Fibroblast of the aortic adventitia (primary cell): ENCODE data around the gene CEP72. TPM values are rescaled to one million over a fixed set of nuclear protein-coding genes. Genes with fewer than 3 reads are reported as not detected.
A peak's percentile ranks its signal among the peaks of the same experiment; 100 is the strongest.
"Not testable (repeated sequence)": the region's sequence is repeated elsewhere in the genome, so short reads cannot be mapped to it uniquely, and the experiment has no call there.

ENCODE experiments used
- DNase-seq: peaks from one replicate; pipeline ENCODE4 v3.0.0-alpha.2; 2010; ENCODE audit warnings: low read depth
- H3K4me3 ChIP-seq: 2 replicates; pipeline ENCODE4 v1.5.1; 2011; ENCODE audit warnings: low read depth, mild to moderate bottlenecking, control low read depth, low read length, moderate library complexity
- total RNA-seq: library from RNA; depleted of rRNA; stranded (reverse); fragments of >200 nt; gene quantifications from 2 replicates; pipeline ENCODE4 v1.2.3, GENCODE V29; 2012; ENCODE audit warnings: low replicate concordance
- TF ChIP-seq, protein P1 (sequence below): IDR thresholded peaks from 2 replicates; pipeline ENCODE4 v1.5.1; 2011; ENCODE audit warnings: mild to moderate bottlenecking, low read length, control low read depth, inconsistent platforms; ENCODE audit not compliant: insufficient read depth

Gene CEP72
- total RNA-seq, 1 donor: 3.5 TPM

- TF ChIP-seq, protein P1, sequence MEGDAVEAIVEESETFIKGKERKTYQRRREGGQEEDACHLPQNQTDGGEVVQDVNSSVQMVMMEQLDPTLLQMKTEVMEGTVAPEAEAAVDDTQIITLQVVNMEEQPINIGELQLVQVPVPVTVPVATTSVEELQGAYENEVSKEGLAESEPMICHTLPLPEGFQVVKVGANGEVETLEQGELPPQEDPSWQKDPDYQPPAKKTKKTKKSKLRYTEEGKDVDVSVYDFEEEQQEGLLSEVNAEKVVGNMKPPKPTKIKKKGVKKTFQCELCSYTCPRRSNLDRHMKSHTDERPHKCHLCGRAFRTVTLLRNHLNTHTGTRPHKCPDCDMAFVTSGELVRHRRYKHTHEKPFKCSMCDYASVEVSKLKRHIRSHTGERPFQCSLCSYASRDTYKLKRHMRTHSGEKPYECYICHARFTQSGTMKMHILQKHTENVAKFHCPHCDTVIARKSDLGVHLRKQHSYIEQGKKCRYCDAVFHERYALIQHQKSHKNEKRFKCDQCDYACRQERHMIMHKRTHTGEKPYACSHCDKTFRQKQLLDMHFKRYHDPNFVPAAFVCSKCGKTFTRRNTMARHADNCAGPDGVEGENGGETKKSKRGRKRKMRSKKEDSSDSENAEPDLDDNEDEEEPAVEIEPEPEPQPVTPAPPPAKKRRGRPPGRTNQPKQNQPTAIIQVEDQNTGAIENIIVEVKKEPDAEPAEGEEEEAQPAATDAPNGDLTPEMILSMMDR: no peak
- DNase-seq: no peak
- H3K4me3 ChIP-seq: no peak overlapping the region
Observed at GRCh38 chr5:624951-625230, 12.8 kb downstream of the CEP72 start.

GRCh38 chr5:625516-625915, 13.4 kb downstream of the CEP72 start:
- TF ChIP-seq, protein P1: no peak
- H3K4me3 ChIP-seq: no peak overlapping the region
- DNase-seq: no peak

GRCh38 chr5:626850-627249, 14.7 kb downstream of the CEP72 start:
- H3K4me3 ChIP-seq: no peak overlapping the region
- TF ChIP-seq, protein P1: no peak
- peak; percentile 8 for DNase-seq

DNA sequence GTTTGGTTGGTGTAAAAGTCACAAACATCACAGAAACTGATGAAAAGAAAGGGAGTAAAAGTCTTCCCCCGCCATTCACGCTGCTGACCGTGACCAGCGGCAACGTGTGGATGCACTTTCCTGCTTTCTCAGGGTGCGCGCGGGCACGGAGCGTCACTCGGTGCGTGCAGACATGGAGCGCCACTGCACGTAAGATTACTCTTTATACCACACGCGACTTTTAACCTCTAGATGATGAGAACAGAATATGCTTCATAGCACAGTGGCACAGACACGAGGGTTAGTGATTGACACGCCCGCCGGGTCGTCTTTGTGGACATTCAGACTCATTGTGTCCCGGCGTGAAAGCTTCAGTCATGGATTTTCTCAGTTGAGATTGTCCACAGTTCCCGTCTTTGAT, 15.7 kb downstream of the CEP72 start:
- TF ChIP-seq, protein P1: no peak
- H3K4me3 ChIP-seq: no peak overlapping the region
- no peak for DNase-seq

- H3K4me3 ChIP-seq, DNase-seq: not testable (repeated sequence)
Observed at GRCh38 chr5:628351-629205, 16.4 kb downstream of the CEP72 start.

DNA sequence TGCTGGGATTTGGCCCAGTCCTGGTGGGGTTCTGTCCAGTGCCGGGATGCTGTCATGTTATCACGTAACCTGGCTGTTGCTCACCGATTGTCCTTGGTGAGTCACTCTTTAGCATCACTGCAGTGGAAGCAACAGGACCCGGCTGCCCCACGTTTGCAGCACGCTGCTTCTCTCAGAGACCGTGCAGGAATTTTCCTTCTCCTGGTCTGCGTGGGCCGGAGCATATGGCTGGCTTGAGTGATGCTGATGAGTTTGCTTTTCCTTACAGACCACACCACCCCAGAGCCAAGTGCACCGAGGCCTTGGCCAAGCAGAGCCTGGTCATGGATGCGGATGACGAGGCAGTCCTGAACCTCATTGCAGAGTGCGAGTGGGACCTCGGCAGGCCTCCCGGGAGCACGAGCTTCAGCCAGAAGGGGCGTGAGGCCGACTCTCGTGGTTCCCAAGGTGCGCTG, 21.4 kb downstream of the CEP72 start:
- TF ChIP-seq, protein P1: no peak
- DNase-seq: peak; percentile 32
- no peak overlapping the region for H3K4me3 ChIP-seq

DNA sequence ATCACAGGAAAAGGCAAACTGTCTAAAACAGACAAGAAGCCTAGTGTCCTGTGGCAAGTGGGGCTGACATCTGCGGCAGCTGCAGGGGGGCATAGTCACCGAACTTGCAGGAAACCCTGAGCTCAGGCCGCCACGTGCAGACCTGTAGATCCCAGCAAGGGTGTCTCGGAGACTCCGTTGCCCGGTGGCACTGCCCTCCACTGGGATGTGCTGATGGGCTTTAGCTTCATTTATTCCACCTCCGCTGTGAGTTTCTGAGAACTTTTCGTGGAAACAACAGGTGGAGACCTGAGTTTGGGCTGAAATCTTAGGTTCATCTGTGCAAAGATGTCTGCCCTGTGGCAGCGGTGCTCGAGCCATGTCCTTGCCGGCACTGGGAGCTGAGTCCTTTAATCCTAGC, 22.1 kb downstream of the CEP72 start:
- H3K4me3 ChIP-seq: no peak overlapping the region
- TF ChIP-seq, protein P1: no peak
- DNase-seq: no peak
